IPS-18c (cell line): ENCODE data around the gene PERM1.
"Not testable (repeated sequence)": the region's sequence is repeated elsewhere in the genome, so short reads cannot be mapped to it uniquely, and the experiment has no call there.

Experiments
- H3K4me3 ChIP-seq: 2 replicates; pipeline ENCODE4 v1.7.0; 2013; ENCODE audit warnings: low read depth, mild to moderate bottlenecking, low read length, moderate library complexity; ENCODE audit not compliant: insufficient read depth
- H3K9me3 ChIP-seq: one replicate; pipeline ENCODE4 v1.6.1; 2013; ENCODE audit warnings: mild to moderate bottlenecking, low read length, moderate library complexity; ENCODE audit not compliant: control insufficient read depth, insufficient read depth

PERM1 gene

GRCh38 chr1:1019122-1019999 is 37.5 kb upstream of the PERM1 start:
- no peak overlapping the region for H3K4me3 ChIP-seq
- H3K9me3 ChIP-seq = no peaks in the 10 kb centered on the region

- H3K4me3 ChIP-seq, H3K9me3 ChIP-seq: not testable (repeated sequence)
Observed at GRCh38 chr1:1018321-1018685, 36.4 kb upstream of the PERM1 start.

- H3K4me3 ChIP-seq, H3K9me3 ChIP-seq: not testable (repeated sequence)
Observed at GRCh38 chr1:1017397-1018320, 35.8 kb upstream of the PERM1 start.

GRCh38 chr1:1014799-1015681 is 33.1 kb upstream of the PERM1 start:
- Histone ChIP-seq H3K9me3 (no peaks in the 10 kb centered on the region), H3K4me3 (no peak overlapping the region)

- Histone ChIP-seq H3K9me3 (no peaks in the 10 kb centered on the region), H3K4me3 (peak overlapping the region; percentile 65)
Observed at GRCh38 chr1:1013922-1014648, 32.2 kb upstream of the PERM1 start.

- Histone ChIP-seq H3K9me3 (no peaks in the 10 kb centered on the region), H3K4me3 (peak within 1 kb of the TSS; percentile 65)
Observed at GRCh38 chr1:1013105-1013921, 31.4 kb upstream of the PERM1 start, which contains the start of gene ISG15. Gene ISG15 (plus strand): TSS chr1:1013497. CDS start chr1:1013574, 77 bp downstream.

- peak overlapping the region; percentile 47; the same call in 1 of the 2 replicates for H3K4me3 ChIP-seq
- H3K9me3 ChIP-seq = not testable (repeated sequence)
Observed at GRCh38 chr1:1012736-1013104, 30.8 kb upstream of the PERM1 start.

GRCh38 chr1:1011396-1011949 is 29.6 kb upstream of the PERM1 start:
- no peak overlapping the region for H3K4me3 ChIP-seq
- H3K9me3 ChIP-seq = no peaks in the 10 kb centered on the region

- H3K9me3 ChIP-seq, H3K4me3 ChIP-seq: not testable (repeated sequence)
Observed at GRCh38 chr1:1010131-1010530, 28.2 kb upstream of the PERM1 start.

GRCh38 chr1:1006305-1007159 is 24.6 kb upstream of the PERM1 start:
- no peaks in the 10 kb centered on the region for H3K9me3 ChIP-seq

GRCh38 chr1:1005774-1006304 is 23.9 kb upstream of the PERM1 start:
- no peak overlapping the region for H3K4me3 ChIP-seq
- no peaks in the 10 kb centered on the region for H3K9me3 ChIP-seq

More at GRCh38 chr1:1006305-1007159, 24.6 kb upstream of the PERM1 start:
- no peak overlapping the region for H3K4me3 ChIP-seq

GRCh38 chr1:1004780-1005697 is 23.1 kb upstream of the PERM1 start:
- Histone ChIP-seq H3K9me3 (no peaks in the 10 kb centered on the region), H3K4me3 (no peak overlapping the region)

GRCh38 chr1:1004420-1004779 is 22.5 kb upstream of the PERM1 start:
- no peaks in the 10 kb centered on the region for H3K9me3 ChIP-seq

More at GRCh38 chr1:1004420-1004779, 22.5 kb upstream of the PERM1 start:
- H3K4me3 ChIP-seq = no peak overlapping the region
